ENCODE measurements around the gene ROBO1.

Gene ROBO1

DNA sequence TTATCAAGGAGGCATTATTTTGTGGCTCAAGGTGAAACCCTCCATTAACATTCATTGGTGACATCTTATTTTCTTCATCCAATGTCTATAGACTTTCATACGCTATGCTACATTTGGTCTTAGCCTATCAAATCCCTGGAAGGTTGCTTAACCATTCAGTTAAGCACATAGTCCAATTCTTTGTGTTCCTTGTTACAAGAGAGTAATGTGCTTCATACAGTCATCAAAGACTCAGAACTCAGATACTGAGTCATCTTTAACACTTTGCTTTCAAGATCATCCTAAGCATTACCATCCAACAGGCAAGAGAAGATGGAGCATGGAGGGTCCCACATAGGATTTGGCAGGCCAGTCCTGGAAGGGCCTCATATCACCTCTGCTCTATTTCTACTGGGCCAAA lies 1202.1 kb downstream of the ROBO1 start:
- no peak overlapping the region for H3K4me3 ChIP-seq (ENCODE audit: low read depth, low read length)
- TF ChIP-seq, protein P1, sequence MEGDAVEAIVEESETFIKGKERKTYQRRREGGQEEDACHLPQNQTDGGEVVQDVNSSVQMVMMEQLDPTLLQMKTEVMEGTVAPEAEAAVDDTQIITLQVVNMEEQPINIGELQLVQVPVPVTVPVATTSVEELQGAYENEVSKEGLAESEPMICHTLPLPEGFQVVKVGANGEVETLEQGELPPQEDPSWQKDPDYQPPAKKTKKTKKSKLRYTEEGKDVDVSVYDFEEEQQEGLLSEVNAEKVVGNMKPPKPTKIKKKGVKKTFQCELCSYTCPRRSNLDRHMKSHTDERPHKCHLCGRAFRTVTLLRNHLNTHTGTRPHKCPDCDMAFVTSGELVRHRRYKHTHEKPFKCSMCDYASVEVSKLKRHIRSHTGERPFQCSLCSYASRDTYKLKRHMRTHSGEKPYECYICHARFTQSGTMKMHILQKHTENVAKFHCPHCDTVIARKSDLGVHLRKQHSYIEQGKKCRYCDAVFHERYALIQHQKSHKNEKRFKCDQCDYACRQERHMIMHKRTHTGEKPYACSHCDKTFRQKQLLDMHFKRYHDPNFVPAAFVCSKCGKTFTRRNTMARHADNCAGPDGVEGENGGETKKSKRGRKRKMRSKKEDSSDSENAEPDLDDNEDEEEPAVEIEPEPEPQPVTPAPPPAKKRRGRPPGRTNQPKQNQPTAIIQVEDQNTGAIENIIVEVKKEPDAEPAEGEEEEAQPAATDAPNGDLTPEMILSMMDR (IDR thresholded peaks at IDR 0.05; ENCODE audit: low read depth, low read length): no peak
- DNase-seq (ENCODE audit: low read depth, low spot score): no peak
- in situ Hi-C loops (cut with HindIII; ENCODE audit: low sequenced_read_pairs): no loop called here

- TF ChIP-seq, protein P1 (IDR thresholded peaks at IDR 0.05; ENCODE audit: low read depth, low read length): no peak
- in situ Hi-C loops (cut with HindIII; ENCODE audit: low sequenced_read_pairs): no loop called here
- H3K4me3 ChIP-seq (ENCODE audit: low read depth, low read length): no peak overlapping the region
- DNase-seq (ENCODE audit: low read depth, low spot score): no peak
These were observed 1205.5 kb downstream of the ROBO1 start for GRCh38 chr3:78562328-78562727.
